Measurements from ENCODE around the gene SNRPB2.
A peak's percentile ranks its signal among the peaks of the same experiment; 100 is the strongest.

SNRPB2 gene

DNA sequence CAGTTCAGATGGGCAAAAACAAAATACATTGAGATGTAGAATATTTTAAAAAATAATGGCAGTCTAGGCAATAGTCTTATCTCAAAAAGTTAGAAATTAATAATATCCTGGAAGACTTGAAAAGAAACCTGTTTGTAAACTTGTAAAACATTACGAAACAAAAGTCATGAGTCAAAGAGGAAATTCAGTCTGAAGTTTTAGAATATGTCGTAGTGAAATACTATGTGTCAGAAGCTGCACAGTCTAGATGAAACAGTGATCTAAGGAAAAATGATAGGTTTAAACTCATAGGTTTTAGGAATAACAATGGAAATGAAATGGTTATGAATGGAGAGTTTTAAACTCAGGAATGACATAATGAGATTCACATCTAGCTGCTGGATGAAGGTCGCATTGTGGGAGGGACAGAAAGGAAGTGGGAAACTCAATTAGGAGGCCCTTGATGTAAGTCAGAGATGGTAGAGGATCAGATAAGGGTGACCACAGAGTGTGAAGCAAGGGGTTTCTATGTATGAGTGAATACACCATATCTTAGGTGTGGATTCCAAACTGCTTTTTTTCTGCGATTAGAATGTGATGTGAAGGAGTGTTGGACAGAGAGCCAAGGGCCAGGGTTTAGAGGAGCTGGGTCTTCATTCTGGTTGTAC is 2.8 kb downstream of the SNRPB2 start:
- no peak overlapping the region for H3K4me3 ChIP-seq (ENCODE audit: low read length)
- no peaks in the 10 kb centered on the region for H3K27me3 ChIP-seq (replicated peaks; ENCODE audit: control insufficient read depth, insufficient read depth, low read length)
- peaks cover 55% of the 10 kb centered on the region for H3K36me3 ChIP-seq (ENCODE audit: control insufficient read depth, insufficient read depth, low read length, severe bottlenecking)
- DNase-seq (ENCODE audit: low read depth), result no peak
- peaks cover 24% of the 10 kb centered on the region for H3K4me1 ChIP-seq (ENCODE audit: control insufficient read depth, insufficient read depth, low read length)
- H3K9me3 ChIP-seq (ENCODE audit: control insufficient read depth, low read length), result no peaks in the 10 kb centered on the region
- H3K9ac ChIP-seq (ENCODE audit: low read length), result no peak overlapping the region

DNA sequence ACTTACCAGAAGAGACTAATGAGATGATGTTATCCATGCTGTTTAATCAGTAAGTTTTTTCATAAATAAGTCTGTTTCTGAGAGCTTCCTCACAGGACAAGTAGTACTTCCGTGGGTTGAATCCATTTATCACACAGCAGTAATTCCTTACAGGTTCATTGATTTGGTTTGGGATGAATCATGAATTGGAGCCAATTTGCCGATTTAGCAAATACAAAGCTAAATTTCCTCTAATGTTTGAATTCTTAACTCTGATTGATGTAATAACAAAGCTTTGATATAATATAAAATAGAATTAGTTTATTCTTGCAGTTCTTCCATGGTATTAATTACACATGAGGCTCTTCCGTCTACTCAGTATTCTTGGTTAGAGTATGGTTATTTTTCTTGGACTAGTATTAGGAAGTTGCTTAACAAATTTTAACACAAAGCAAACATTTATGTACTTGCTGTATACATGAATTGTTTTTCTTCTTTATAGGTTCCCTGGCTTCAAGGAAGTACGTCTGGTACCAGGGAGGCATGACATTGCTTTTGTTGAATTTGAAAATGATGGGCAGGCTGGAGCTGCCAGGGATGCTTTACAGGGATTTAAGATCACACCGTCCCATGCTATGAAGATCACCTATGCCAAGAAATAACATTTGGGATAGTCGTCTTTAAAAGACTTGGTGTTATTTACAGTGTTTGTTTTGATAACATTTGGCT is 10.7 kb downstream of the SNRPB2 start:
- H3K4me1 ChIP-seq (ENCODE audit: control insufficient read depth, insufficient read depth, low read length), result peaks cover 5% of the 10 kb centered on the region
- no peak overlapping the region for H3K4me3 ChIP-seq (ENCODE audit: low read length)
- H3K36me3 ChIP-seq (ENCODE audit: control insufficient read depth, insufficient read depth, low read length, severe bottlenecking), result peaks cover 66% of the 10 kb centered on the region
- H3K9me3 ChIP-seq (ENCODE audit: control insufficient read depth, low read length), result no peaks in the 10 kb centered on the region
- no peak overlapping the region for H3K9ac ChIP-seq (ENCODE audit: low read length)
- no peak for DNase-seq (ENCODE audit: low read depth)
- H3K27me3 ChIP-seq (replicated peaks; ENCODE audit: control insufficient read depth, insufficient read depth, low read length), result no peaks in the 10 kb centered on the region

DNA sequence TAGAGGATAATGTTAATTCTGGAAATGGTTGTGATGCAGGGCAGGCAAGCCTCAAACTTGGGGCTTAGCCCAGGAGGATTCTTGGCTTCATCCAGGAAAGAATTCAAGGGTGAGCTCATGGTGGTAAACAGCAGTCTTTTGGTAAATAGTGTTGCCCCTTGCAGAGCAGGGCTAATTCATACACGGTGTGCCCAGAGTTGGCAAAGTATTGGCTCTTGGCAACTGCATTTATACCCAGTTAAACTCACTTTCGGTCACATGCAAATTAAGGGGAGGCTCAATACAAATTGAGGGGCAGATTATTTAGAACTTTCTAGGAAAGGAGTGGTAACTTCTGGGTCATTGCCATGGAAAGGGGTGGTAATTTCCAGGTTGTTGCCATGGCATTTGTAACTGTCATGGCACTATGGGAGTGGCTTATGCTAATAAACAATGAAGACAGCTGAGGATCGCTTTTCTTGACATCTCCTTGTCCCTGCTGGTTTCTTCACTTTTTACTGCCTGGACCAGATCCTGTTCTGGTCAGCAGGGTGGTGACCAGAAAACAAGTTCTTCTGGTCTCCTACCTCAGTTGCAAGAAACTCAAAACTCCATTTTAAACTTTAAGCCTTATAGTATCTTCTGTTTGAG is 14.5 kb downstream of the SNRPB2 start:
- H3K4me3 ChIP-seq (ENCODE audit: low read length), result no peak overlapping the region
- H3K36me3 ChIP-seq (ENCODE audit: control insufficient read depth, insufficient read depth, low read length, severe bottlenecking), result peaks cover 36% of the 10 kb centered on the region
- no peaks in the 10 kb centered on the region for H3K9me3 ChIP-seq (ENCODE audit: control insufficient read depth, low read length)
- peaks cover under 1% of the 10 kb centered on the region for H3K4me1 ChIP-seq (ENCODE audit: control insufficient read depth, insufficient read depth, low read length)
- no peaks in the 10 kb centered on the region for H3K27me3 ChIP-seq (replicated peaks; ENCODE audit: control insufficient read depth, insufficient read depth, low read length)
- no peak overlapping the region for H3K9ac ChIP-seq (ENCODE audit: low read length)
- DNase-seq (ENCODE audit: low read depth), result no peak

DNA sequence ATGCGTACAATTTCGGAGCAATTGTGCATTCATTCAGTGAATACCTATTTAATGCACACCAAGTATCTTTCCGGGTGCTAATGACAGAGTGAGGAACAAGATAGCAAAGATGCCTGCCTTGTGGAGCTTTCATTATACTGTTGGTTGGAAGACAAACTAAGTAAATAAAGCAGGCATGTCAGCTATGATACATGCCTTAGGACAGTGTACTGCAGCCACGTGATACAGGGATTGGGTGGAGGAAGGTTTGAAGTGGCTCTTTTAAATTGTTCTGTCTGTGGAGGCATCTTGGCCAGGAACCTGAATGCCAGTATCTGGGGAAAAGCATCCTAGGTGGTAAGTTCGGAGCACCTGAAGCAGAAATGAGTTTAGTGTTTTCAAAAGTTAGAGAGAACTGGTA is 15.4 kb downstream of the SNRPB2 start:
- DNase-seq (ENCODE audit: low read depth), result peak; percentile 2
- Histone ChIP-seq H3K27me3 (replicated peaks; ENCODE audit: control insufficient read depth, insufficient read depth, low read length) (no peaks in the 10 kb centered on the region), H3K9ac (ENCODE audit: low read length) (no peak overlapping the region), H3K9me3 (ENCODE audit: control insufficient read depth, low read length) (no peaks in the 10 kb centered on the region), H3K4me3 (ENCODE audit: low read length) (no peak overlapping the region), H3K4me1 (ENCODE audit: control insufficient read depth, insufficient read depth, low read length) (no peaks in the 10 kb centered on the region), H3K36me3 (ENCODE audit: control insufficient read depth, insufficient read depth, low read length, severe bottlenecking) (peaks cover 27% of the 10 kb centered on the region)

DNA sequence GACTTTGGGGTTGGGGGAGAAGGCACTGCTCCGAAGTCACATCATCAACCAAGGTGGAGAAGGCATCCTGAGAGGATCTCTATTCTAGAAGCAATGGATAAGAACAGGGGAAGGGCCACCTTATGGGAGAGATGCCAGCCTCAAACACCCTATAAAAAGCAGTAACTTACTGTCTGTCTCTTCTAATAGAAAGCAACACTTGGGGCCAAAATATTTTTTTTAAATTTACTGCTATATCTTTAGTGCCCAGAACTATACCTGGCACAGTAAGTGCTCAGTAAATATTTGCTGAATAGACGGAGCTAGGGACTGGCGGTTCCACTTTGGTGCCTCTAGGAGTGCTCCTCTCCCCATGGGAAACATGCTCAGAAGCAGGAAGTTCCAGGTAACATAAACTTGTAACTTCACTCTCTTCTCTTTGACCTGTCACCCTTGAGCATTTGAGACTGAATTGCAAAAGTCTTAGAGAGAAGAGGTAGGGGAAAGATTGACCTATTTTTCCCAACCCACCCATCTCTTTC is 17.5 kb downstream of the SNRPB2 start:
- Histone ChIP-seq H3K9me3 (ENCODE audit: control insufficient read depth, low read length) (no peaks in the 10 kb centered on the region), H3K4me3 (ENCODE audit: low read length) (no peak overlapping the region), H3K9ac (ENCODE audit: low read length) (no peak overlapping the region), H3K36me3 (ENCODE audit: control insufficient read depth, insufficient read depth, low read length, severe bottlenecking) (peaks cover 6% of the 10 kb centered on the region), H3K4me1 (ENCODE audit: control insufficient read depth, insufficient read depth, low read length) (no peaks in the 10 kb centered on the region), H3K27me3 (replicated peaks; ENCODE audit: control insufficient read depth, insufficient read depth, low read length) (no peaks in the 10 kb centered on the region)
- no peak for DNase-seq (ENCODE audit: low read depth)

DNA sequence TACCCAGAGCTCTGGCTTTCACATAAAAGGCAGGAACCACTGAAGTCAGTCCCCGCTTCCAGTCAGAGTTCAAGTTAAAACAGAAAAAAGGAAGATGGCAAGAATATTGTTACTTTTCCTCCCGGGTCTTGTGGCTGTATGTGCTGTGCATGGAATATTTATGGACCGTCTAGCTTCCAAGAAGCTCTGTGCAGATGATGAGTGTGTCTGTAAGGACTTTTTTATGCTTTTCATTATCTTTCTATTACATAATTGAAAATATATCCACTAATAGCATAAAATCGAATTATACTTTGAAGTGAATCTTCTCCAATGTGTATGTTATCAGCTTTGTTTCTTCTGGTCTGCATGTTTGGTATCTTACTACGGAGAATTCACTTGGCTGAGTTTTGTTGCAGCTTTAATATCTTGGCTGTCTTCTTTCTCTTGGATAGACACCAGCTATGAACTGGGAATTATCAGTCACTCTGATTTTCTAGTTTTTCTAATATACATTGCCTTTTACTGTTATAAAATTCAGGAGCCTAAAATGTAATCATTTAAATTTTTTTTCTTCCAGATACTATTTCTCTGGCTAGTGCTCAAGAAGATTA is 18.6 kb downstream of the SNRPB2 start, which contains the start of gene OTOR:
TSS of gene OTOR (plus strand) at position 51 of the 593 bp plus-strand sequence. CDS start at position 95, 44 bp downstream.
- H3K27me3 ChIP-seq (replicated peaks; ENCODE audit: control insufficient read depth, insufficient read depth, low read length), result peaks cover under 1% of the 10 kb centered on the region
- DNase-seq (ENCODE audit: low read depth), result no peak
- H3K4me3 ChIP-seq (ENCODE audit: low read length), result no peak within 1 kb of the TSS
- H3K4me1 ChIP-seq (ENCODE audit: control insufficient read depth, insufficient read depth, low read length), result no peaks in the 10 kb centered on the region
- H3K9ac ChIP-seq (ENCODE audit: low read length), result no peak within 1 kb of the TSS
- no peaks in the 10 kb centered on the region for H3K9me3 ChIP-seq (ENCODE audit: control insufficient read depth, low read length)
- H3K36me3 ChIP-seq (ENCODE audit: control insufficient read depth, insufficient read depth, low read length, severe bottlenecking), result no peaks in the 10 kb centered on the region

DNA sequence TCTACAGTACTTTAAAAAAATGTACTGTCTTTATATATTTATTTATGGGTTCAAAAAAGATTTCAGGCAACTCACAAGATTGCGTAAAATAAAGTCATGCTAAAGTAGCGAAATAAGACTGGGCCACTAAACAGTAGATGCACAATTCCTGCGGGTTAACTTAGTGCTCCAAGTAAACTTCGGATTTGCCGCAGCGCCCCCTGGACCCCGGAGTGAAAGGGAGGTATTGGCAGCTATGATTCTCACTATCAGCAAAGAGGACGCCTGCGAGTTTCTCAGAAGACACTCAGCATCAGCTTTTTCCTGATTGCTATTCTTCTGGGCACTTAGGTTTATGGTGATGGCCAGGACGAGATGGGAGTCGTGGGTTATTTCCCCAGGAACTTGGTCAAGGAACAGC is 19.7 kb downstream of the SNRPB2 start:
- H3K4me3 ChIP-seq (ENCODE audit: low read length), result no peak overlapping the region
- H3K9me3 ChIP-seq (ENCODE audit: control insufficient read depth, low read length), result no peaks in the 10 kb centered on the region
- no peaks in the 10 kb centered on the region for H3K4me1 ChIP-seq (ENCODE audit: control insufficient read depth, insufficient read depth, low read length)
- peaks cover 4% of the 10 kb centered on the region for H3K27me3 ChIP-seq (replicated peaks; ENCODE audit: control insufficient read depth, insufficient read depth, low read length)
- no peaks in the 10 kb centered on the region for H3K36me3 ChIP-seq (ENCODE audit: control insufficient read depth, insufficient read depth, low read length, severe bottlenecking)
- no peak for DNase-seq (ENCODE audit: low read depth)
- H3K9ac ChIP-seq (ENCODE audit: low read length), result no peak overlapping the region

DNA sequence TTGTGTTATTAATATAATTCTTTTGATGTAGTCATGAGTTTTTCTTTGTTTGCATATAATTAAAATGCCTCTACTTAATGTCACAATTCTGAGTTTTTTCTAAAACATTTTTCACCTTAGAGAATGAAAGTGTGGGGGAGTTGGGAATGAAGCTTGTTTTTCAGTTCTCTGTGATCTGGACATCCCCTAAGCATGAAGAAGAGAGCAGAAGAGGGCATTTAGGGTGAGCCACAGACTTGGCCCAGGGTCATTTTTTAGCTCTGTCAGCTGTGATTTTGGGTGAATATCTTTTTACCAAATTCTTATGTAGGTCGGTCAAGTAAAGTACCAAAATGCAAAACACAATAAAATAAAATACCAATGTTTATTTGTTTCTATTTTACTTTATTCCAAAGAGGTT is 22.3 kb downstream of the SNRPB2 start:
- no peak overlapping the region for H3K9ac ChIP-seq (ENCODE audit: low read length)
- H3K9me3 ChIP-seq (ENCODE audit: control insufficient read depth, low read length), result peaks cover 4% of the 10 kb centered on the region
- no peak for DNase-seq (ENCODE audit: low read depth)
- no peaks in the 10 kb centered on the region for H3K4me1 ChIP-seq (ENCODE audit: control insufficient read depth, insufficient read depth, low read length)
- H3K4me3 ChIP-seq (ENCODE audit: low read length), result no peak overlapping the region
- no peaks in the 10 kb centered on the region for H3K36me3 ChIP-seq (ENCODE audit: control insufficient read depth, insufficient read depth, low read length, severe bottlenecking)
- H3K27me3 ChIP-seq (replicated peaks; ENCODE audit: control insufficient read depth, insufficient read depth, low read length), result peaks cover 4% of the 10 kb centered on the region

DNA sequence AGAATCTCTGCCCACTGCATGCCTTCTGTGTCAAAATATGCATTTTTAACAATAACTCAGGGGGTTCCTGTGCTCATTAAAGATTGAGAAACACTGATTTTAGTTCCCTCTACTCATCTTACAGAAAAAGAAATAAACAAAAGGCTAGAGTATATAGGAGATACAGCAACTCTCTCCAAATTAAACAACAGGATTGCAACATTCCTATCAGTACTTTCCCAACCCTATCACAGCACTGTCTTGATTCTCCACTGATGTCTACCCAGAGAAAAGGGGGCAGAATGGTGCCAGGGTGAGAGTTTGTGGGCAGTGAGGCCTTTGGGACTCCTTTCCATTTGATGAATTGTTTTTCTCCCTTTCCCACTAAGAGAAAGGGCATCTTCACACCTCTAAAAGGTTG is 23.1 kb downstream of the SNRPB2 start:
- Histone ChIP-seq H3K9ac (ENCODE audit: low read length) (no peak overlapping the region), H3K27me3 (replicated peaks; ENCODE audit: control insufficient read depth, insufficient read depth, low read length) (peaks cover 4% of the 10 kb centered on the region), H3K4me1 (ENCODE audit: control insufficient read depth, insufficient read depth, low read length) (no peaks in the 10 kb centered on the region), H3K4me3 (ENCODE audit: low read length) (no peak overlapping the region), H3K9me3 (ENCODE audit: control insufficient read depth, low read length) (peaks cover 4% of the 10 kb centered on the region), H3K36me3 (ENCODE audit: control insufficient read depth, insufficient read depth, low read length, severe bottlenecking) (no peaks in the 10 kb centered on the region)
- DNase-seq (ENCODE audit: low read depth), result peak; percentile 54

DNA sequence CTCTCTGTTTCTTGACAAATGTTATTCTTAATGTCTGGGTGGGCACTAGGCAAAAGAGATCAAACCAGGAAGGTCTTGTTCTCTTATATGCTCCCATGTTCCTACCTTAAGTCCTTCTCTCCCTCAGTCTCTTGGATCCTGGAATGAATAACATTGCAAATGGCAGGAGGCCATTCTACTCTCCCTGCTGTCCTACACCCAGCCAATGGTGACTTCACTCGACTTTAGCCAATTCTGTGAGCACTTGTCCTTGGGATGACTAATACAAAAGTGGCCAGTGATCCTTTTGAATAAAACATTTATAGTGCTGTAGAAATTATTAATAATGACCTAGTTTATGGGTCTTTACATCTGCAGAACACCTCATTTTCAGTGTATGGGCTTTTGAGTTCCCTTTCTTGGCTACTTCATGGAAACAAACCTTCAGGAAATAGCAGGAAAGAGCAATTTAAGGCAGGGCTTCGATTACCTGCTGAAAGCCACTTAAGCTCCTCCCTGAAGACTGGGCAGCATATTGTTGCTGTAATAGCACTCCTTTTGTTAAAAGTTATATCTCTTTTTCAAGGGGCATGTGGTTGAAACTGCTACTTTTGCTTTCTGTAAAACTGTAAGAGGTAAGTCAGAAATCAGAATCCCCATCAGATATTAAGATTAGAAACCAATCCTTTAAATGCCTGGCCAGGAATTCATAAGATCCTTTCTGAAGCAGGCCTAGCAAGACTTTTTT is 28.8 kb downstream of the SNRPB2 start:
- Histone ChIP-seq H3K4me1 (ENCODE audit: control insufficient read depth, insufficient read depth, low read length) (peaks cover 9% of the 10 kb centered on the region), H3K9ac (ENCODE audit: low read length) (no peak overlapping the region), H3K27me3 (replicated peaks; ENCODE audit: control insufficient read depth, insufficient read depth, low read length) (peaks cover 4% of the 10 kb centered on the region), H3K36me3 (ENCODE audit: control insufficient read depth, insufficient read depth, low read length, severe bottlenecking) (no peaks in the 10 kb centered on the region), H3K9me3 (ENCODE audit: control insufficient read depth, low read length) (peaks cover 4% of the 10 kb centered on the region), H3K4me3 (ENCODE audit: low read length) (no peak overlapping the region)
- no peak for DNase-seq (ENCODE audit: low read depth)
